Activated T-helper 2 cell treated with anti-CD3 and anti-CD28 coated beads, Interferon-gamma antibody, Interleukin-2, Interleukin-4, amounts not matched to agents 10 μg/mL and 5 μg/mL and 100 μg/mL, durations not matched to agents 14 hours and 24 hours and 36 hours (primary cell): ENCODE data around the gene CAPSL. TPM values are rescaled to one million over a fixed set of nuclear protein-coding genes. Genes with fewer than 3 reads are reported as not detected.

Experiments used
- DNase-seq: peaks from one replicate; pipeline ENCODE4 v3.0.0; 2021; ENCODE audit warnings: low spot score
- H3K27ac Mint-ChIP-seq: one replicate; pipeline ENCODE4 v1.8.0; 2021; ENCODE audit warnings: mixed read lengths
- H3K27me3 Mint-ChIP-seq: one replicate; pipeline ENCODE4 v1.8.0; 2021; ENCODE audit warnings: low read depth, mixed read lengths
- H3K36me3 Mint-ChIP-seq: one replicate; pipeline ENCODE4 v1.8.0; 2021; ENCODE audit warnings: low read depth, mixed read lengths
- H3K4me1 Mint-ChIP-seq: one replicate; pipeline ENCODE4 v1.8.0; 2021; ENCODE audit warnings: low read depth, mixed read lengths
- H3K4me3 Mint-ChIP-seq: one replicate; pipeline ENCODE4 v1.8.0; 2021; ENCODE audit warnings: low read depth, mild to moderate bottlenecking, moderate library complexity, mixed read lengths
- H3K9me3 Mint-ChIP-seq: one replicate; pipeline ENCODE4 v1.8.0; 2021; ENCODE audit warnings: mixed read lengths
- intact Hi-C: fragments of 100-400 bp; cut with micrococcal nuclease; formaldehyde crosslinking; loops from one replicate; pipeline ENCODE4 v1.15.1; 2023
- total RNA-seq: library from RNA; stranded (reverse); gene quantifications from 2 replicates; pipeline ENCODE4 v1.2.3, GENCODE V29; 2022

The CAPSL gene
- total RNA-seq, 1 donor from 2014 or later: 0.50 TPM

GRCh38 chr5:35926389-35927051, 11.9 kb downstream of the CAPSL start:
- intact Hi-C loops: loop anchor here (1.0 kb wide), 3 partner anchors 275 to 837 kb away; partner anchors contain the start of gene SPEF2
- Mint-ChIP-seq H3K27me3 (peaks cover 2% of the 10 kb centered on the region), H3K4me1 (peaks cover 37% of the 10 kb centered on the region), H3K27ac (no peak overlapping the region), H3K36me3 (no peaks in the 10 kb centered on the region), H3K9me3 (no peaks in the 10 kb centered on the region), H3K4me3 (peak overlapping the region; percentile 18)
- DNase-seq: peak; percentile 45

GRCh38 chr5:35924950-35925722, 13.3 kb downstream of the CAPSL start:
- Mint-ChIP-seq H3K4me3 (peak overlapping the region; percentile 64), H3K4me1 (peaks cover 44% of the 10 kb centered on the region), H3K27me3 (peaks cover 2% of the 10 kb centered on the region), H3K9me3 (peaks cover under 1% of the 10 kb centered on the region), H3K36me3 (peaks cover 7% of the 10 kb centered on the region), H3K27ac (peak overlapping the region; percentile 69)
- DNase-seq: peak; percentile 82
- intact Hi-C loops: loop anchor here (1.0 to 5.0 kb wide), 8 partner anchors 21 to 1428 kb away; no protein-coding TSS in a partner anchor

GRCh38 chr5:35924122-35924949, 14.1 kb downstream of the CAPSL start:
- no peak for DNase-seq
- Mint-ChIP-seq H3K36me3 (peaks cover 12% of the 10 kb centered on the region), H3K27me3 (peaks cover 2% of the 10 kb centered on the region), H3K4me3 (peak overlapping the region; percentile 6), H3K9me3 (peaks cover 8% of the 10 kb centered on the region), H3K4me1 (peaks cover 48% of the 10 kb centered on the region), H3K27ac (peak overlapping the region; percentile 69)
- intact Hi-C loops: loop anchor here (1.0 to 5.0 kb wide), 8 partner anchors 20 to 1427 kb away; no protein-coding TSS in a partner anchor

- intact Hi-C loops: loop anchor here (5.0 kb wide), 1 partner anchor 1425 kb away; no protein-coding TSS in a partner anchor
- peak overlapping the region; percentile 17 for H3K27ac Mint-ChIP-seq
- H3K4me3 Mint-ChIP-seq: no peak overlapping the region
- H3K9me3 Mint-ChIP-seq: peaks cover 19% of the 10 kb centered on the region
- peaks cover 23% of the 10 kb centered on the region for H3K36me3 Mint-ChIP-seq
- DNase-seq: no peak
- peaks cover 59% of the 10 kb centered on the region for H3K4me1 Mint-ChIP-seq
- H3K27me3 Mint-ChIP-seq: peaks cover under 1% of the 10 kb centered on the region
These were observed 16.0 kb downstream of the CAPSL start for GRCh38 chr5:35922468-35922867.

GRCh38 chr5:35921930-35922329, 16.5 kb downstream of the CAPSL start:
- peaks cover 19% of the 10 kb centered on the region for H3K9me3 Mint-ChIP-seq
- H3K27ac Mint-ChIP-seq: no peak overlapping the region
- DNase-seq: no peak
- H3K27me3 Mint-ChIP-seq: no peaks in the 10 kb centered on the region
- H3K4me3 Mint-ChIP-seq: no peak overlapping the region
- intact Hi-C loops: loop anchor here (5.0 kb wide), 1 partner anchor 1425 kb away; no protein-coding TSS in a partner anchor
- H3K36me3 Mint-ChIP-seq: peaks cover 23% of the 10 kb centered on the region
- H3K4me1 Mint-ChIP-seq: peaks cover 59% of the 10 kb centered on the region

- DNase-seq: no peak
- intact Hi-C loops: loop anchor here (5.0 kb wide), 1 partner anchor 1424 kb away; no protein-coding TSS in a partner anchor
- H3K27ac Mint-ChIP-seq: no peak overlapping the region
- peaks cover 26% of the 10 kb centered on the region for H3K9me3 Mint-ChIP-seq
- H3K36me3 Mint-ChIP-seq: peaks cover 30% of the 10 kb centered on the region
- no peak overlapping the region for H3K4me3 Mint-ChIP-seq
- H3K27me3 Mint-ChIP-seq: no peaks in the 10 kb centered on the region
- peaks cover 51% of the 10 kb centered on the region for H3K4me1 Mint-ChIP-seq
These were observed 17.5 kb downstream of the CAPSL start for GRCh38 chr5:35920890-35921289.

GRCh38 chr5:35919191-35919590, 19.2 kb downstream of the CAPSL start:
- Mint-ChIP-seq H3K9me3 (peaks cover 39% of the 10 kb centered on the region), H3K27ac (peak overlapping the region; percentile 83), H3K4me3 (no peak overlapping the region), H3K36me3 (peaks cover 43% of the 10 kb centered on the region), H3K4me1 (peaks cover 37% of the 10 kb centered on the region), H3K27me3 (no peaks in the 10 kb centered on the region)
- intact Hi-C loops: loop anchor here (1.0 kb wide), 3 partner anchors 11 to 63 kb away; partner anchors contain the start of gene IL7R
- DNase-seq: no peak

GRCh38 chr5:35908814-35909213, 29.6 kb downstream of the CAPSL start:
- Mint-ChIP-seq H3K27ac (peak overlapping the region; percentile 89), H3K36me3 (peaks cover 40% of the 10 kb centered on the region), H3K4me1 (peaks cover 55% of the 10 kb centered on the region), H3K4me3 (no peak overlapping the region), H3K27me3 (no peaks in the 10 kb centered on the region), H3K9me3 (peaks cover 35% of the 10 kb centered on the region)
- intact Hi-C loops: loop anchor here (1.0 to 5.0 kb wide), 5 partner anchors 10 to 237 kb away; no protein-coding TSS in a partner anchor
- no peak for DNase-seq

- no peak for DNase-seq
- no peaks in the 10 kb centered on the region for H3K27me3 Mint-ChIP-seq
- intact Hi-C loops: loop anchor here (1.0 to 5.0 kb wide), 5 partner anchors 11 to 236 kb away; no protein-coding TSS in a partner anchor
- no peak overlapping the region for H3K4me3 Mint-ChIP-seq
- peaks cover 38% of the 10 kb centered on the region for H3K36me3 Mint-ChIP-seq
- H3K27ac Mint-ChIP-seq: peak overlapping the region; percentile 89
- peaks cover 35% of the 10 kb centered on the region for H3K9me3 Mint-ChIP-seq
- H3K4me1 Mint-ChIP-seq: peaks cover 61% of the 10 kb centered on the region
These were observed 30.2 kb downstream of the CAPSL start for GRCh38 chr5:35908228-35908627.

- peaks cover 20% of the 10 kb centered on the region for H3K36me3 Mint-ChIP-seq
- H3K4me3 Mint-ChIP-seq: no peak overlapping the region
- H3K4me1 Mint-ChIP-seq: peaks cover 81% of the 10 kb centered on the region
- peak overlapping the region; percentile 85 for H3K27ac Mint-ChIP-seq
- no peaks in the 10 kb centered on the region for H3K27me3 Mint-ChIP-seq
- peaks cover 7% of the 10 kb centered on the region for H3K9me3 Mint-ChIP-seq
- no peak for DNase-seq
- intact Hi-C loops: loop anchor here (1.0 to 5.0 kb wide), 8 partner anchors 15 to 288 kb away; partner anchors contain the start of gene SPEF2
These were observed 33.8 kb downstream of the CAPSL start for GRCh38 chr5:35904443-35905132.

GRCh38 chr5:35903631-35904203, 34.7 kb downstream of the CAPSL start:
- H3K9me3 Mint-ChIP-seq: peaks cover 7% of the 10 kb centered on the region
- H3K36me3 Mint-ChIP-seq: peaks cover 20% of the 10 kb centered on the region
- no peaks in the 10 kb centered on the region for H3K27me3 Mint-ChIP-seq
- peaks cover 84% of the 10 kb centered on the region for H3K4me1 Mint-ChIP-seq
- DNase-seq: no peak
- H3K4me3 Mint-ChIP-seq: no peak overlapping the region
- H3K27ac Mint-ChIP-seq: peak overlapping the region; percentile 85
- intact Hi-C loops: loop anchor here (1.0 to 2.0 kb wide), 8 partner anchors 16 to 287 kb away; partner anchors contain the start of gene SPEF2
